Common myeloid progenitor, CD34-positive (primary cell): ENCODE measurements around the gene SELENOI.
A peak's percentile ranks its signal among the peaks of the same experiment; 100 is the strongest.

Experiments used
- CTCF ChIA-PET: fragments of 350-600 bp; sonication (Branson Sonifier 250); formaldehyde crosslinking; loops from one replicate; lab custom pipeline; 2021; ENCODE audit warnings: antibody characterized with exemption; lab: Charles Lee
- POLR2A ChIA-PET: fragments of 350-600 bp; sonication (Branson Sonifier 250); formaldehyde crosslinking; loops from one replicate; lab custom pipeline; 2021; ENCODE audit warnings: antibody characterized with exemption; lab: Charles Lee
- DNase-seq, 3 donors: peaks; one replicate each; pipeline versions ENCODE4 v3.0.0 to v3.0.0-alpha.2; 2013
- H3K27ac ChIP-seq, 2 experiments: 1 replicate in 1 of 2; 2 replicates in 1 of 2; pipeline ENCODE4 v1.7.0; 2013; ENCODE audit warnings: inconsistent platforms in 2 of 2, low read length in 2 of 2, mild to moderate bottlenecking in 2 of 2, low read depth in 1 of 2, moderate library complexity in 1 of 2; ENCODE audit not compliant: severe bottlenecking in 2 of 2, insufficient read depth in 1 of 2, poor library complexity in 1 of 2
- H3K27me3 ChIP-seq, 5 experiments: replicated peaks in 2 of 5; 1 replicate in 3 of 5; 2 replicates in 2 of 5; pipeline versions ENCODE4 v1.6.1 to v1.7.0; 2013; ENCODE audit warnings: low read length in 4 of 5, mild to moderate bottlenecking in 2 of 5, moderate library complexity in 2 of 5, inconsistent platforms in 1 of 5; ENCODE audit not compliant: insufficient read depth in 5 of 5, control insufficient read depth in 4 of 5
- H3K36me3 ChIP-seq, 4 experiments: 1 replicate in 2 of 4; 2 replicates in 2 of 4; pipeline versions ENCODE4 v1.6.1 to v1.7.0; 2013; ENCODE audit warnings: low read length in 3 of 4, control low read depth in 1 of 4, mild to moderate bottlenecking in 1 of 4; ENCODE audit not compliant: control insufficient read depth in 4 of 4, insufficient read depth in 4 of 4
- H3K4me1 ChIP-seq, 4 experiments: 1 replicate in 3 of 4; 2 replicates in 1 of 4; pipeline versions ENCODE4 v1.6.1 to v1.7.1; 2013; ENCODE audit warnings: low read length in 3 of 4, mild to moderate bottlenecking in 3 of 4, control low read depth in 1 of 4, inconsistent platforms in 1 of 4, moderate library complexity in 1 of 4; ENCODE audit not compliant: control insufficient read depth in 4 of 4, insufficient read depth in 4 of 4; ENCODE audit errors: control extremely low read depth in 1 of 4
- H3K4me3 ChIP-seq, 7 experiments: 1 replicate in 4 of 7; 2 replicates in 3 of 7; pipeline versions ENCODE4 v1.5.1 to v1.7.0; 2013; ENCODE audit warnings: mild to moderate bottlenecking in 7 of 7, low read length in 6 of 7, moderate library complexity in 6 of 7, inconsistent platforms in 2 of 7, low read depth in 2 of 7, control low read depth in 1 of 7; ENCODE audit not compliant: insufficient read depth in 4 of 7, control insufficient read depth in 1 of 7; ENCODE audit errors: extremely low read depth in 1 of 7
- H3K9me3 ChIP-seq, 5 experiments: 1 replicate in 4 of 5; 2 replicates in 1 of 5; pipeline versions ENCODE4 v1.6.1 to v1.7.1; 2013; ENCODE audit warnings: low read length in 4 of 5, mild to moderate bottlenecking in 2 of 5, inconsistent platforms in 1 of 5, low read depth in 1 of 5, moderate library complexity in 1 of 5; ENCODE audit not compliant: control insufficient read depth in 4 of 5, insufficient read depth in 2 of 5; ENCODE audit errors: control extremely low read depth in 1 of 5
- WGBS: methylation state at CpG from one replicate; pipeline ENCODE4 v1.1.5; 2013; ENCODE audit not compliant: insufficient coverage; 5-methylcytosine and 5-hydroxymethylcytosine counted together

SELENOI gene

GRCh38 chr2:26345283-26345544 lies 729 bp upstream of the SELENOI start:
- Histone ChIP-seq H3K9me3 (no peaks in the 10 kb centered on the region), H3K27me3 (no peaks in the 10 kb centered on the region), H3K36me3 (no peaks in the 10 kb centered on the region), H3K27ac (peak overlapping the region; percentile 93 to 94), H3K4me1 (peaks cover 10 to 34% (median 26%) of the 10 kb centered on the region in 4 experiments), H3K4me3 (peak overlapping the region; percentile 80 to 99 (median 96))
- POLR2A ChIA-PET: interaction anchor here (0.5 to 1.0 kb wide), 2 partner anchors 19 to 29 kb away, joined by 4 to 5 read pairs; no protein-coding TSS in a partner anchor
- CTCF ChIA-PET: interaction anchor here (0.9 to 1.1 kb wide), 3 partner anchors 11 to 108 kb away, joined by 3 read pairs; no protein-coding TSS in a partner anchor
- WGBS: 0% methylated on average over 8 of the region's 9 CpGs
- DNase-seq: no peak

GRCh38 chr2:26346454-26347053 lies 611 bp downstream of the SELENOI start, which contains the start of gene ADGRF3:
Gene ADGRF3 (minus strand): TSS chr2:26346789. CDS start chr2:26346234, 555 bp downstream.
- 0% methylated on average over 16 of the region's 28 CpGs for WGBS

GRCh38 chr2:26347286-26347865 lies 1.4 kb downstream of the SELENOI start:
- no peaks in the 10 kb centered on the region for H3K27me3 ChIP-seq
- WGBS: 33% methylated on average over 2 of the region's 5 CpGs
- H3K4me1 ChIP-seq: peaks cover 10 to 34% (median 26%) of the 10 kb centered on the region in 4 experiments
- no peaks in the 10 kb centered on the region for H3K9me3 ChIP-seq
- ChIA-PET CTCF (interaction anchor here (0.7 to 1.4 kb wide), 2 partner anchors 9 to 329 kb away, joined by 3 to 4 read pairs; no protein-coding TSS in a partner anchor), POLR2A (interaction anchor here (1.1 kb wide), 1 partner anchor 104 kb away, joined by 4 read pairs; no protein-coding TSS in a partner anchor)
- peak overlapping the region; percentile 70 to 86 for H3K27ac ChIP-seq
- DNase-seq: no peak
- peaks cover 0 to 6% (median 1%) of the 10 kb centered on the region in 4 experiments for H3K36me3 ChIP-seq
- H3K4me3 ChIP-seq: peak overlapping the region in 6 of 7 experiments; percentile 86 to 99 (median 96)

More at GRCh38 chr2:26346454-26347053, 611 bp downstream of the SELENOI start, which contains the start of gene ADGRF3:
- peaks cover 0 to 6% (median 1%) of the 10 kb centered on the region in 4 experiments for H3K36me3 ChIP-seq
- H3K9me3 ChIP-seq: no peaks in the 10 kb centered on the region
- peak within 1 kb of the TSS; percentile 93 to 94 for H3K27ac ChIP-seq
- H3K4me3 ChIP-seq: peak within 1 kb of the TSS; percentile 80 to 99 (median 96)
- POLR2A ChIA-PET: interaction anchor here (0.5 to 1.1 kb wide), 2 partner anchors 103 to 139 kb away, joined by 4 read pairs; no protein-coding TSS in a partner anchor
- no peaks in the 10 kb centered on the region for H3K27me3 ChIP-seq
- peak; percentile 60 to 75 (median 71) for DNase-seq
- H3K4me1 ChIP-seq: peaks cover 10 to 34% (median 26%) of the 10 kb centered on the region in 4 experiments
- CTCF ChIA-PET: interaction anchor here (1.4 kb wide), 1 partner anchor 10 kb away, joined by 4 read pairs; no protein-coding TSS in a partner anchor

GRCh38 chr2:26349690-26350089 lies 3.7 kb downstream of the SELENOI start:
- no peaks in the 10 kb centered on the region for H3K9me3 ChIP-seq
- POLR2A ChIA-PET: no interaction called here

GRCh38 chr2:26351375-26352090 lies 5.6 kb downstream of the SELENOI start:
- H3K4me3 ChIP-seq: no peak overlapping the region
- no peaks in the 10 kb centered on the region for H3K9me3 ChIP-seq
- H3K27me3 ChIP-seq: no peaks in the 10 kb centered on the region
- H3K27ac ChIP-seq: no peak overlapping the region
- H3K36me3 ChIP-seq: peaks cover 0 to 21% (median 4%) of the 10 kb centered on the region in 4 experiments
- DNase-seq: no peak
- 99% methylated on average over 9 of the region's 10 CpGs for WGBS
- POLR2A ChIA-PET: no interaction called here
- CTCF ChIA-PET: no interaction called here
- H3K4me1 ChIP-seq: peaks cover 5 to 23% (median 18%) of the 10 kb centered on the region in 4 experiments

More at GRCh38 chr2:26349690-26350089, 3.7 kb downstream of the SELENOI start:
- Histone ChIP-seq H3K4me3 (no peak overlapping the region), H3K36me3 (peaks cover 0 to 16% (median 4%) of the 10 kb centered on the region in 4 experiments), H3K27me3 (no peaks in the 10 kb centered on the region), H3K4me1 (peaks cover 5 to 28% (median 23%) of the 10 kb centered on the region in 4 experiments), H3K27ac (no peak overlapping the region)
- WGBS: no CpG with 5 or more reads among the region's 3 CpGs
- DNase-seq: no peak
- CTCF ChIA-PET: no interaction called here

- Histone ChIP-seq H3K4me3 (no peak overlapping the region), H3K9me3 (no peaks in the 10 kb centered on the region), H3K4me1 (peaks cover 0 to 10% (median 6%) of the 10 kb centered on the region in 4 experiments), H3K27me3 (no peaks in the 10 kb centered on the region), H3K27ac (no peak overlapping the region), H3K36me3 (peaks cover 0 to 33% (median 4%) of the 10 kb centered on the region in 4 experiments)
- DNase-seq: no peak
- ChIA-PET CTCF (no interaction called here), POLR2A (interaction anchor here (0.6 kb wide), 1 partner anchor 34 kb away, joined by 7 read pairs; no protein-coding TSS in a partner anchor)
- WGBS: no CpG with 5 or more reads among the region's 1 CpG
Measured at GRCh38 chr2:26352892-26353291, 6.9 kb downstream of the SELENOI start.
